Neuronal stem cell (in vitro differentiated cells): ENCODE measurements around the gene NCAM2.

Experiments
- DNase-seq: peaks from one replicate; pipeline ENCODE4 v3.0.0-alpha.2; 2013; ENCODE audit warnings: low spot score
- H2AFZ ChIP-seq: one replicate; pipeline ENCODE4 v1.6.1; 2013; ENCODE audit warnings: mild to moderate bottlenecking, low read length, inconsistent platforms
- H2AK5ac ChIP-seq: 2 replicates; pipeline ENCODE4 v1.6.1; 2013; ENCODE audit warnings: low read depth, mild to moderate bottlenecking, inconsistent platforms, low read length, moderate library complexity, mixed read lengths
- H2BK120ac ChIP-seq: 2 replicates; pipeline ENCODE4 v1.6.1; 2013; ENCODE audit warnings: low read depth, mild to moderate bottlenecking, inconsistent platforms, low read length, moderate library complexity, mixed read lengths
- H2BK12ac ChIP-seq: one replicate; pipeline ENCODE4 v1.6.1; 2013; ENCODE audit warnings: low read length, inconsistent platforms
- H2BK15ac ChIP-seq: 2 replicates; pipeline ENCODE4 v1.6.1; 2013; ENCODE audit warnings: mild to moderate bottlenecking, low read length, inconsistent platforms, mixed read lengths
- H2BK5ac ChIP-seq: one replicate; pipeline ENCODE4 v1.6.1; 2013; ENCODE audit warnings: inconsistent platforms, mild to moderate bottlenecking, low read length, moderate library complexity
- H3K14ac ChIP-seq: one replicate; pipeline ENCODE4 v1.6.1; 2013; ENCODE audit warnings: low read length, inconsistent platforms
- H3K18ac ChIP-seq: 2 replicates; pipeline ENCODE4 v1.6.1; 2013; ENCODE audit warnings: low read length, inconsistent platforms
- H3K23ac ChIP-seq: 2 replicates; pipeline ENCODE4 v1.6.1; 2013; ENCODE audit warnings: low read depth, mild to moderate bottlenecking, mixed read lengths, low read length, inconsistent platforms; ENCODE audit not compliant: poor library complexity
- H3K27ac ChIP-seq: replicated peaks from 3 replicates; pipeline ENCODE4 v1.5.1; 2013; ENCODE audit warnings: low read length, inconsistent platforms
- H3K27me3 ChIP-seq, 3 experiments: 2 replicates each; pipeline ENCODE4 v1.6.1; 2013; ENCODE audit warnings: low read length in 3 of 3, mild to moderate bottlenecking in 2 of 3, inconsistent platforms in 1 of 3, low read depth in 1 of 3, mixed read lengths in 1 of 3, moderate library complexity in 1 of 3; ENCODE audit not compliant: control insufficient read depth in 3 of 3, insufficient read depth in 3 of 3
- H3K36me3 ChIP-seq, 2 donors: replicated peaks in 1 of 2; 2 replicates each; pipeline ENCODE4 v1.6.1; 2013; ENCODE audit warnings: low read length in 2 of 2; ENCODE audit not compliant: control insufficient read depth in 2 of 2, insufficient read depth in 2 of 2
- H3K4ac ChIP-seq: 2 replicates; pipeline ENCODE4 v1.6.1; 2013; ENCODE audit warnings: inconsistent platforms, mild to moderate bottlenecking, low read length, moderate library complexity
- H3K4me1 ChIP-seq, 2 donors: 1 replicate in 1 of 2; 2 replicates in 1 of 2; pipeline ENCODE4 v1.6.1; 2013; ENCODE audit warnings: low read length in 2 of 2, low read depth in 1 of 2; ENCODE audit not compliant: control insufficient read depth in 2 of 2, insufficient read depth in 1 of 2
- H3K4me2 ChIP-seq: one replicate; pipeline ENCODE4 v1.6.1; 2013; ENCODE audit warnings: mild to moderate bottlenecking, low read length, inconsistent platforms; ENCODE audit not compliant: insufficient read depth, poor library complexity, severe bottlenecking
- H3K4me3 ChIP-seq, 2 donors: 2 replicates each; pipeline ENCODE4 v1.5.1; 2013; ENCODE audit warnings: low read length in 2 of 2, mild to moderate bottlenecking in 2 of 2, inconsistent platforms in 1 of 2, moderate library complexity in 1 of 2
- H3K79me1 ChIP-seq: one replicate; pipeline ENCODE4 v1.6.1; 2013; ENCODE audit warnings: low read depth, mild to moderate bottlenecking, inconsistent platforms, low read length, moderate library complexity
- H3K9ac ChIP-seq: one replicate; pipeline ENCODE4 v1.6.1; 2013; ENCODE audit warnings: mild to moderate bottlenecking, low read depth, low read length, inconsistent platforms; ENCODE audit not compliant: poor library complexity
- H3K9me3 ChIP-seq, 2 donors: replicated peaks in 1 of 2; 2 replicates each; pipeline versions ENCODE3 to v1.6.1; 2013; ENCODE audit warnings: low read length in 2 of 2, mild to moderate bottlenecking in 2 of 2, inconsistent platforms in 1 of 2, low read depth in 1 of 2, mixed read lengths in 1 of 2, moderate library complexity in 1 of 2; ENCODE audit not compliant: control insufficient read depth in 2 of 2, insufficient read depth in 1 of 2
- H4K8ac ChIP-seq: one replicate; pipeline ENCODE4 v1.6.1; 2013; ENCODE audit warnings: low read depth, mild to moderate bottlenecking, inconsistent platforms, low read length, moderate library complexity
- H4K91ac ChIP-seq: one replicate; pipeline ENCODE4 v1.6.1; 2013; ENCODE audit warnings: low read length, low read depth, mild to moderate bottlenecking, inconsistent platforms; ENCODE audit not compliant: poor library complexity
- WGBS, 2 donors: extraction: QIAGEN DNeasy Blood & Tissue Kit; methylation state at CpG; one replicate each; pipeline ENCODE4 v1.1.7; 2013; ENCODE audit warnings: missing lambda C conversion rate in 2 of 2, mixed read lengths in 1 of 2; ENCODE audit not compliant: insufficient read length in 2 of 2, insufficient replicate concordance in 1 of 2; ENCODE audit errors: extremely low coverage in 2 of 2; 5-methylcytosine and 5-hydroxymethylcytosine counted together

The NCAM2 gene

GRCh38 chr21:21309510-21309909, 311.3 kb downstream of the NCAM2 start:
- no peak overlapping the region for H2BK120ac ChIP-seq
- no peak overlapping the region for H3K23ac ChIP-seq
- H3K4me2 ChIP-seq = no peak overlapping the region
- no peak overlapping the region for H3K27ac ChIP-seq
- no peak overlapping the region for H2BK15ac ChIP-seq
- peak overlapping the region; percentile 33 for H2AFZ ChIP-seq
- WGBS, 2 donors = no CpG with 5 or more reads among the region's 1 CpG
- no peak overlapping the region for H2AK5ac ChIP-seq
- no peak overlapping the region for H2BK5ac ChIP-seq
- H3K4me3 ChIP-seq = no peak overlapping the region
- DNase-seq = no peak
- no peaks in the 10 kb centered on the region for H3K27me3 ChIP-seq
- no peaks in the 10 kb centered on the region for H3K36me3 ChIP-seq
- no peak overlapping the region for H3K14ac ChIP-seq
- H4K91ac ChIP-seq = no peak overlapping the region
- no peak overlapping the region for H3K4ac ChIP-seq
- no peak overlapping the region for H3K18ac ChIP-seq
- H3K4me1 ChIP-seq = no peaks in the 10 kb centered on the region
- H3K9me3 ChIP-seq = no peaks in the 10 kb centered on the region
- no peaks in the 10 kb centered on the region for H3K79me1 ChIP-seq
- H4K8ac ChIP-seq = no peak overlapping the region
- H2BK12ac ChIP-seq = no peak overlapping the region
- no peak overlapping the region for H3K9ac ChIP-seq

GRCh38 chr21:21324297-21324696, 326.1 kb downstream of the NCAM2 start:
- H3K4me1 ChIP-seq = no peaks in the 10 kb centered on the region
- no peak overlapping the region for H3K18ac ChIP-seq
- H2BK5ac ChIP-seq = no peak overlapping the region
- DNase-seq = no peak
- H3K4ac ChIP-seq = no peak overlapping the region
- no CpG with 5 or more reads among the region's 5 CpGs for WGBS, 2 donors
- no peaks in the 10 kb centered on the region for H3K27me3 ChIP-seq
- H2AK5ac ChIP-seq = no peak overlapping the region
- H3K9me3 ChIP-seq = no peaks in the 10 kb centered on the region
- no peak overlapping the region for H3K4me2 ChIP-seq
- no peak overlapping the region for H3K27ac ChIP-seq
- no peak overlapping the region for H2BK12ac ChIP-seq
- no peak overlapping the region for H2AFZ ChIP-seq
- H3K36me3 ChIP-seq = no peaks in the 10 kb centered on the region
- H3K23ac ChIP-seq = no peak overlapping the region
- no peak overlapping the region for H3K14ac ChIP-seq
- H2BK120ac ChIP-seq = no peak overlapping the region
- no peak overlapping the region for H4K91ac ChIP-seq
- no peak overlapping the region for H3K4me3 ChIP-seq
- H3K9ac ChIP-seq = no peak overlapping the region
- no peaks in the 10 kb centered on the region for H3K79me1 ChIP-seq
- no peak overlapping the region for H4K8ac ChIP-seq
- no peak overlapping the region for H2BK15ac ChIP-seq

- no peaks in the 10 kb centered on the region for H3K79me1 ChIP-seq
- no peak overlapping the region for H3K9ac ChIP-seq
- peaks cover 0 to 2% of the 10 kb centered on the region in 2 donors for H3K4me1 ChIP-seq
- H2BK12ac ChIP-seq = no peak overlapping the region
- H3K4me3 ChIP-seq = no peak overlapping the region
- WGBS, 2 donors = no CpG with 5 or more reads among the region's 3 CpGs
- no peak overlapping the region for H3K23ac ChIP-seq
- H2AFZ ChIP-seq = no peak overlapping the region
- H3K4me2 ChIP-seq = no peak overlapping the region
- no peak overlapping the region for H3K14ac ChIP-seq
- no peak overlapping the region for H3K18ac ChIP-seq
- no peak overlapping the region for H2BK15ac ChIP-seq
- H3K4ac ChIP-seq = no peak overlapping the region
- no peak overlapping the region for H2AK5ac ChIP-seq
- no peak overlapping the region for H4K91ac ChIP-seq
- H3K27me3 ChIP-seq = no peaks in the 10 kb centered on the region
- no peak overlapping the region for H4K8ac ChIP-seq
- H3K9me3 ChIP-seq = no peaks in the 10 kb centered on the region
- no peak overlapping the region for H2BK120ac ChIP-seq
- no peak for DNase-seq
- no peak overlapping the region for H2BK5ac ChIP-seq
- H3K27ac ChIP-seq = no peak overlapping the region
- H3K36me3 ChIP-seq = no peaks in the 10 kb centered on the region
These were observed 334.3 kb downstream of the NCAM2 start for GRCh38 chr21:21332492-21332891.

GRCh38 chr21:21341041-21341440, 342.8 kb downstream of the NCAM2 start:
- Histone ChIP-seq H3K9me3 (peaks cover 4 to 7% of the 10 kb centered on the region in 2 donors), H4K91ac (no peak overlapping the region), H3K36me3 (no peaks in the 10 kb centered on the region), H3K23ac (no peak overlapping the region), H3K27ac (no peak overlapping the region), H3K4me1 (no peaks in the 10 kb centered on the region), H3K27me3 (no peaks in the 10 kb centered on the region), H4K8ac (no peak overlapping the region), H3K9ac (no peak overlapping the region), H2AK5ac (no peak overlapping the region), H3K4me3 (no peak overlapping the region), H3K18ac (no peak overlapping the region), H2AFZ (no peak overlapping the region), H3K4ac (no peak overlapping the region), H2BK120ac (no peak overlapping the region), H3K14ac (no peak overlapping the region), H2BK5ac (no peak overlapping the region), H2BK12ac (no peak overlapping the region), H3K79me1 (no peaks in the 10 kb centered on the region), H3K4me2 (no peak overlapping the region), H2BK15ac (no peak overlapping the region)
- no CpG with 5 or more reads among the region's 2 CpGs for WGBS, 2 donors
- DNase-seq = no peak
